HCT116 (cell line): ENCODE measurements around the gene FBN1.

Experiments used
- ATF3 ChIP-seq: IDR thresholded peaks from 2 replicates; pipeline ENCODE4 v1.6.1; 2012
- CTCF ChIP-seq, 3 experiments: fragments of 200-600 bp in 1 of 3; sonication (generic) in 1 of 3; IDR thresholded peaks in 2 of 3; conservative IDR thresholded peaks in 1 of 3; 2 replicates each; pipeline ENCODE4 v1.5.1; 2012 to 2017; ENCODE audit warnings: low read depth in 2 of 3, low read length in 2 of 3, antibody characterized with exemption in 1 of 3, borderline replicate concordance in 1 of 3, control low read depth in 1 of 3, mild to moderate bottlenecking in 1 of 3, mixed read lengths in 1 of 3, mixed run types in 1 of 3, moderate library complexity in 1 of 3; ENCODE audit not compliant: insufficient read depth in 1 of 3
- EZH2phosphoT487 ChIP-seq: fragments of 200-600 bp; IDR thresholded peaks from 2 replicates; pipeline ENCODE4 v1.6.1; 2018; ENCODE audit warnings: antibody characterized with exemption, borderline replicate concordance
- MAX ChIP-seq: IDR thresholded peaks from 2 replicates; pipeline ENCODE4 v1.6.1; 2012
- POLR2A ChIP-seq: IDR thresholded peaks from 2 replicates; pipeline ENCODE4 v1.7.0; 2011; ENCODE audit warnings: borderline replicate concordance; ENCODE audit not compliant: insufficient read depth, insufficient read length; ENCODE audit errors: extremely low read depth
- POLR2AphosphoS5 ChIP-seq: IDR thresholded peaks from 2 replicates; pipeline ENCODE4 v1.6.1; 2011; ENCODE audit warnings: mild to moderate bottlenecking, low read depth, low read length, moderate library complexity
- SIN3A ChIP-seq: IDR thresholded peaks from 2 replicates; pipeline ENCODE4 v1.6.1; 2012; ENCODE audit warnings: low read depth
- YY1 ChIP-seq: IDR thresholded peaks from 2 replicates; pipeline ENCODE4 v1.6.1; 2011; ENCODE audit warnings: low read length, low read depth, moderate library complexity, mild to moderate bottlenecking; ENCODE audit not compliant: insufficient replicate concordance; ENCODE audit errors: extremely low read depth
- ZNF274 ChIP-seq: fragments of 200-500 bp; sonication (Bioruptor generic); IDR thresholded peaks from 2 replicates; pipeline ENCODE4 v1.6.1; 2014; ENCODE audit warnings: mild to moderate bottlenecking, low read depth, low read length, inconsistent platforms

GRCh38 chr15:48566668-48567067, 78.8 kb downstream of the FBN1 start:
- TF ChIP-seq CTCF (IDR thresholded peaks at IDR 0.05 in 2 of 3, conservative IDR thresholded peaks at IDR 0.05 in 1 of 3; ENCODE audit: borderline replicate concordance in 1 of 3, insufficient read depth in 1 of 3, low read depth in 2 of 3, low read length in 2 of 3) (no peak), YY1 (no peak), EZH2phosphoT487 (no peak), POLR2A (no peak), MAX (no peak), SIN3A (no peak), POLR2AphosphoS5 (no peak), ZNF274 (no peak), ATF3 (no peak)
